H1 (cell line): ENCODE results near the gene TNS4. TPM values are rescaled to one million over a fixed set of nuclear protein-coding genes. Genes with fewer than 3 reads are reported as not detected.

Source experiments
- CTCF ChIA-PET: fragments of 300-600 bp; sonication (Branson Sonifier 250); formaldehyde crosslinking; loops from one replicate; lab custom pipeline; 2021; ENCODE audit not compliant: partially characterized antibody; lab: Charles Lee
- POLR2A ChIA-PET: fragments of 300-600 bp; sonication (Branson Sonifier 250); formaldehyde crosslinking; loops from one replicate; lab custom pipeline; 2021; ENCODE audit warnings: inconsistent platforms; ENCODE audit not compliant: partially characterized antibody; lab: Charles Lee
- DNase-seq, 2 experiments: peaks; one replicate each; pipeline versions ENCODE4 v3.0.0 to v3.0.0-alpha.2; 2010 to 2022; ENCODE audit warnings: low spot score in 2 of 2, low read depth in 1 of 2, mixed read lengths in 1 of 2
- FAIRE-seq: peaks from 2 replicates; lab custom pipeline; 2011; peaks lifted over from hg19 to GRCh38; lab: Jason Lieb, UNC
- H2AFZ ChIP-seq: 2 replicates; pipeline ENCODE4 v1.8.1; 2012; ENCODE audit warnings: low read length, inconsistent platforms
- H2AK5ac ChIP-seq: 2 replicates; pipeline ENCODE4 v1.6.1; 2013; ENCODE audit warnings: low read depth, low read length
- H2BK120ac ChIP-seq: replicated peaks from 2 replicates; pipeline ENCODE3; 2013; ENCODE audit warnings: low read depth, low read length, inconsistent platforms
- H2BK12ac ChIP-seq: 2 replicates; pipeline ENCODE4 v1.6.1; 2013; ENCODE audit warnings: low read depth, low read length
- H2BK15ac ChIP-seq: 2 replicates; pipeline ENCODE4 v1.6.1; 2013; ENCODE audit warnings: low read length
- H2BK20ac ChIP-seq: 2 replicates; pipeline ENCODE4 v1.6.1; 2013; ENCODE audit warnings: low read length
- H2BK5ac ChIP-seq: 2 replicates; pipeline ENCODE4 v1.6.1; 2013; ENCODE audit warnings: low read depth, low read length
- H3K14ac ChIP-seq: 2 replicates; pipeline ENCODE4 v1.6.1; 2013; ENCODE audit warnings: inconsistent platforms; ENCODE audit not compliant: insufficient read length
- H3K18ac ChIP-seq: 2 replicates; pipeline ENCODE4 v1.6.1; 2013; ENCODE audit warnings: low read length; ENCODE audit errors: extremely low read depth
- H3K23ac ChIP-seq: 2 replicates; pipeline ENCODE4 v1.6.1; 2013; ENCODE audit warnings: inconsistent platforms; ENCODE audit not compliant: insufficient read length
- H3K23me2 ChIP-seq: 2 replicates; pipeline ENCODE4 v1.6.1; 2013; ENCODE audit warnings: low read depth, low read length
- H3K27ac ChIP-seq: 2 replicates; pipeline ENCODE4 v1.6.1; 2011; ENCODE audit warnings: low read depth, low read length, inconsistent platforms
- H3K27me3 ChIP-seq, 4 experiments: replicated peaks in 1 of 4; 1 replicate in 1 of 4; 2 replicates in 3 of 4; pipeline versions ENCODE4 v1.6.1 to v1.8.1; 2011 to 2013; ENCODE audit warnings: low read length in 3 of 4, mild to moderate bottlenecking in 3 of 4, inconsistent platforms in 2 of 4, mixed read lengths in 2 of 4, moderate library complexity in 1 of 4; ENCODE audit not compliant: control insufficient read depth in 3 of 4, insufficient read depth in 3 of 4; ENCODE audit errors: extremely low read depth in 1 of 4
- H3K36me3 ChIP-seq, 4 experiments: 2 replicates each; pipeline versions ENCODE4 v1.6.1 to v1.8.1; 2011 to 2013; ENCODE audit warnings: mild to moderate bottlenecking in 4 of 4, low read length in 3 of 4, moderate library complexity in 2 of 4, control low read depth in 1 of 4, inconsistent platforms in 1 of 4; ENCODE audit not compliant: insufficient read depth in 4 of 4, control insufficient read depth in 2 of 4
- H3K4ac ChIP-seq: replicated peaks from 2 replicates; pipeline ENCODE3; 2013; ENCODE audit warnings: low read length, low read depth, mixed read lengths, inconsistent platforms; ENCODE audit not compliant: insufficient read length
- H3K4me1 ChIP-seq, 4 experiments: replicated peaks in 1 of 4; 1 replicate in 1 of 4; 2 replicates in 3 of 4; pipeline versions ENCODE4 v1.6.1 to v1.8.1; 2011 to 2013; ENCODE audit warnings: low read length in 3 of 4, inconsistent platforms in 2 of 4, mixed read lengths in 1 of 4; ENCODE audit not compliant: insufficient read depth in 4 of 4, control insufficient read depth in 3 of 4
- H3K4me2 ChIP-seq, 2 experiments: 2 replicates each; pipeline versions ENCODE4 v1.6.1 to v1.8.1; 2011 to 2013; ENCODE audit warnings: low read depth in 2 of 2, low read length in 2 of 2, control low read depth in 1 of 2, inconsistent platforms in 1 of 2, mild to moderate bottlenecking in 1 of 2; ENCODE audit not compliant: insufficient read depth in 1 of 2
- H3K4me3 ChIP-seq, 4 experiments: fragments of 200-600, 300-600 bp in 1 of 4; sonication (generic), shearing (Covaris generic), sonication (Bioruptor Twin) in 1 of 4; 2 replicates each; pipeline versions ENCODE4 v1.5.1 to v1.8.1; 2011 to 2016; ENCODE audit warnings: low read length in 4 of 4, low read depth in 3 of 4, control low read depth in 2 of 4, inconsistent platforms in 2 of 4, mild to moderate bottlenecking in 2 of 4, mixed read lengths in 1 of 4, moderate library complexity in 1 of 4; ENCODE audit not compliant: insufficient read depth in 2 of 4; ENCODE audit errors: extremely low read depth in 1 of 4
- H3K56ac ChIP-seq: replicated peaks from 2 replicates; pipeline ENCODE3; 2013; ENCODE audit warnings: low read depth, mild to moderate bottlenecking, mixed read lengths, low read length, inconsistent platforms; ENCODE audit not compliant: insufficient read length
- H3K79me1 ChIP-seq: 2 replicates; pipeline ENCODE4 v1.6.1; 2013; ENCODE audit warnings: low read depth, low read length, control low read depth
- H3K79me2 ChIP-seq, 2 experiments: 2 replicates each; pipeline versions ENCODE4 v1.6.1 to v1.8.1; 2012 to 2013; ENCODE audit warnings: low read length in 2 of 2, mild to moderate bottlenecking in 2 of 2, inconsistent platforms in 1 of 2; ENCODE audit not compliant: insufficient read depth in 2 of 2, control insufficient read depth in 1 of 2
- H3K9ac ChIP-seq, 4 experiments: replicated peaks in 1 of 4; 1 replicate in 1 of 4; 2 replicates in 3 of 4; pipeline versions ENCODE4 v1.6.1 to v1.8.1; 2011 to 2013; ENCODE audit warnings: low read depth in 3 of 4, low read length in 3 of 4, control low read depth in 2 of 4, mild to moderate bottlenecking in 2 of 4, moderate library complexity in 2 of 4, inconsistent platforms in 1 of 4; ENCODE audit errors: extremely low read depth in 1 of 4
- H3K9me3 ChIP-seq, 2 experiments: 2 replicates each; pipeline versions ENCODE4 v1.6.1 to v1.8.1; 2012 to 2013; ENCODE audit warnings: mild to moderate bottlenecking in 2 of 2, moderate library complexity in 2 of 2, control low read depth in 1 of 2, inconsistent platforms in 1 of 2, low read depth in 1 of 2, low read length in 1 of 2, mixed read lengths in 1 of 2; ENCODE audit not compliant: insufficient read depth in 2 of 2
- H4K20me1 ChIP-seq, 2 experiments: replicated peaks in 1 of 2; 2 replicates each; pipeline versions ENCODE3 to v1.8.1; 2011 to 2013; ENCODE audit warnings: inconsistent platforms in 2 of 2, low read length in 2 of 2, mild to moderate bottlenecking in 1 of 2; ENCODE audit not compliant: insufficient read depth in 2 of 2, control insufficient read depth in 1 of 2
- H4K5ac ChIP-seq: 2 replicates; pipeline ENCODE4 v1.6.1; 2013; ENCODE audit warnings: low read length, low read depth, mixed read lengths, inconsistent platforms; ENCODE audit not compliant: insufficient read length
- H4K8ac ChIP-seq: 2 replicates; pipeline ENCODE4 v1.8.0; 2013; ENCODE audit warnings: mild to moderate bottlenecking, moderate library complexity, low read length, inconsistent platforms; ENCODE audit not compliant: insufficient read depth; ENCODE audit errors: extremely low read depth
- H4K91ac ChIP-seq: replicated peaks from 2 replicates; pipeline ENCODE3; 2013; ENCODE audit warnings: low read length, mixed read lengths, inconsistent platforms; ENCODE audit not compliant: insufficient read length
- SIRT6 ChIP-seq: IDR thresholded peaks from one replicate; pipeline ENCODE4 v1.7.1; 2012; ENCODE audit warnings: low read length, inconsistent platforms
- WGBS, 2 experiments: shearing (Covaris generic) in 1 of 2; methylation state at CpG; one replicate each; pipeline versions ENCODE4 v1.1.6 to v1.1.7; 2013 to 2015; ENCODE audit warnings: low lambda C conversion rate in 2 of 2, mixed read lengths in 2 of 2, inconsistent platforms in 1 of 2, low coverage in 1 of 2, missing lambda C conversion rate in 1 of 2; ENCODE audit not compliant: insufficient replicate concordance in 2 of 2, insufficient coverage in 1 of 2, insufficient read length in 1 of 2; ENCODE audit errors: extremely low coverage in 1 of 2, missing lambda C conversion rate in 1 of 2; 5-methylcytosine and 5-hydroxymethylcytosine counted together
- polyA plus RNA-seq, 7 experiments: library from polyadenylated mRNA; depleted of rRNA in 3 of 7; stranded (reverse) in 5 of 7; unstranded in 2 of 7; fragments of >200 nt in 5 of 7; fragments of 200-250 nt in 2 of 7; gene quantifications; 1 replicate in 5 of 7; 2 replicates in 1 of 7; 4 replicates in 1 of 7; pipeline versions ENCODE4 v1.2.1 to v1.2.3, GENCODE V29; 2011 to 2013; ENCODE audit warnings: missing spikeins in 2 of 7, mixed read lengths in 2 of 7
- total RNA-seq: library from RNA; stranded (reverse); fragmentation: NEBNext Ultra II Directional; extraction: Animal tissue kit (Norgen Biotek cat#: 25700); gene quantifications from 2 replicates; pipeline ENCODE4 v1.2.1, GENCODE V29; 2021
- TF ChIP-seq, protein P1 (sequence below), 3 experiments: IDR thresholded peaks; 1 replicate in 2 of 3; 2 replicates in 1 of 3; pipeline versions ENCODE4 v1.5.1 to v1.6.1; 2011; ENCODE audit warnings: low read length in 3 of 3, mild to moderate bottlenecking in 3 of 3, inconsistent platforms in 2 of 3, low read depth in 1 of 3, moderate library complexity in 1 of 3; ENCODE audit not compliant: insufficient read depth in 1 of 3; ENCODE audit errors: control extremely low read depth in 1 of 3

Gene TNS4
- total and polyA plus RNA-seq, 2 of the 8 experiments (the other 6 are each of a cell fraction or from before 2014, with no cell fraction given): 0.20 to 0.21 TPM

- CTCF ChIA-PET: interaction anchor here (0.6 to 34.1 kb wide), 12 partner anchors 3 to 141 kb away, joined by 3 to 739 read pairs (median 6); partner anchors contain the start of gene IGFBP4
Measured at GRCh38 chr17:40445751-40446468, 55.5 kb downstream of the TNS4 start.

More at GRCh38 chr17:40445751-40446468, 55.5 kb downstream of the TNS4 start:
- H3K36me3 ChIP-seq: no peaks in the 10 kb centered on the region
- H3K27ac ChIP-seq: no peak overlapping the region
- no peak overlapping the region for H3K56ac ChIP-seq
- peaks cover 0 to 48% of the 10 kb centered on the region in 2 experiments; a peak in 3 of 4 replicates for H3K79me2 ChIP-seq
- H2BK5ac ChIP-seq: no peak overlapping the region
- no peak overlapping the region for H2AFZ ChIP-seq
- H3K23ac ChIP-seq: no peak overlapping the region
- H3K9me3 ChIP-seq: no peaks in the 10 kb centered on the region
- no peak overlapping the region for H3K4ac ChIP-seq
- no peak for TF ChIP-seq SIRT6
- TF ChIP-seq, protein P1, sequence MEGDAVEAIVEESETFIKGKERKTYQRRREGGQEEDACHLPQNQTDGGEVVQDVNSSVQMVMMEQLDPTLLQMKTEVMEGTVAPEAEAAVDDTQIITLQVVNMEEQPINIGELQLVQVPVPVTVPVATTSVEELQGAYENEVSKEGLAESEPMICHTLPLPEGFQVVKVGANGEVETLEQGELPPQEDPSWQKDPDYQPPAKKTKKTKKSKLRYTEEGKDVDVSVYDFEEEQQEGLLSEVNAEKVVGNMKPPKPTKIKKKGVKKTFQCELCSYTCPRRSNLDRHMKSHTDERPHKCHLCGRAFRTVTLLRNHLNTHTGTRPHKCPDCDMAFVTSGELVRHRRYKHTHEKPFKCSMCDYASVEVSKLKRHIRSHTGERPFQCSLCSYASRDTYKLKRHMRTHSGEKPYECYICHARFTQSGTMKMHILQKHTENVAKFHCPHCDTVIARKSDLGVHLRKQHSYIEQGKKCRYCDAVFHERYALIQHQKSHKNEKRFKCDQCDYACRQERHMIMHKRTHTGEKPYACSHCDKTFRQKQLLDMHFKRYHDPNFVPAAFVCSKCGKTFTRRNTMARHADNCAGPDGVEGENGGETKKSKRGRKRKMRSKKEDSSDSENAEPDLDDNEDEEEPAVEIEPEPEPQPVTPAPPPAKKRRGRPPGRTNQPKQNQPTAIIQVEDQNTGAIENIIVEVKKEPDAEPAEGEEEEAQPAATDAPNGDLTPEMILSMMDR (IDR thresholded peaks at IDR 0.05; ENCODE audit: control extremely low read depth in 1 of 3, insufficient read depth in 1 of 3, low read depth in 1 of 3, low read length in 3 of 3): peak in 1 of 3 experiments; percentile 23; a peak in 1 of 4 replicates
- no peak overlapping the region for H4K8ac ChIP-seq
- no peak overlapping the region for H2BK120ac ChIP-seq
- peaks cover 5 to 27% (median 13%) of the 10 kb centered on the region in 4 experiments for H3K4me1 ChIP-seq
- POLR2A ChIA-PET: interaction anchor here (0.9 to 3.2 kb wide), 4 partner anchors 14 to 30 kb away, joined by 3 to 20 read pairs (median 4); no protein-coding TSS in a partner anchor
- peaks cover 11% of the 10 kb centered on the region for H3K79me1 ChIP-seq
- H3K14ac ChIP-seq: no peak overlapping the region
- H3K18ac ChIP-seq: peak overlapping the region; percentile 60; the same call in 1 of the 2 replicates
- no peak for FAIRE-seq
- DNase-seq: no peak
- no peak overlapping the region for H2BK20ac ChIP-seq
- H3K23me2 ChIP-seq: peaks cover 14% of the 10 kb centered on the region
- H3K27me3 ChIP-seq: peaks cover 0 to 4% (median 0%) of the 10 kb centered on the region in 4 experiments; a peak in 3 of 7 replicates
- H4K91ac ChIP-seq: no peak overlapping the region
- no peak overlapping the region for H2AK5ac ChIP-seq
- H4K5ac ChIP-seq: no peak overlapping the region
- H3K9ac ChIP-seq: no peak overlapping the region
- peak overlapping the region in 1 of 4 experiments; percentile 68; a peak in 2 of 8 replicates for H3K4me3 ChIP-seq
- 91% methylated on average over 11 of the region's 11 CpGs; no CpG with 5 or more reads in 1 of the 2 experiments for WGBS, 2 experiments
- H2BK15ac ChIP-seq: no peak overlapping the region
- peak overlapping the region; percentile 87 to 94; a peak in 2 of 4 replicates for H3K4me2 ChIP-seq
- H4K20me1 ChIP-seq: peaks cover 2 to 4% of the 10 kb centered on the region in 2 experiments
- peak overlapping the region; percentile 87; the same call in 1 of the 2 replicates for H2BK12ac ChIP-seq
